GM12872 (cell line): ENCODE measurements around the gene GORASP1.

Experiments used
- CTCF ChIP-seq: IDR thresholded peaks from 3 replicates; pipeline ENCODE4 v1.5.1; 2011; ENCODE audit warnings: low read depth, mild to moderate bottlenecking, low read length, moderate library complexity; ENCODE audit not compliant: insufficient read depth

Gene GORASP1

GRCh38 chr3:39139442-39139841 is 32.0 kb upstream of the GORASP1 start:
- no peak for TF ChIP-seq CTCF

- TF ChIP-seq CTCF = no peak
Observed at GRCh38 chr3:39138804-39139415, 31.5 kb upstream of the GORASP1 start.

- no peak for TF ChIP-seq CTCF
Observed at GRCh38 chr3:39137991-39138803, 30.8 kb upstream of the GORASP1 start.

- no peak for TF ChIP-seq CTCF
Observed at GRCh38 chr3:39137435-39137936, 30.1 kb upstream of the GORASP1 start.

- TF ChIP-seq CTCF = no peak
Observed at GRCh38 chr3:39136533-39137434, 29.4 kb upstream of the GORASP1 start.

- TF ChIP-seq CTCF = no peak
Observed at GRCh38 chr3:39135170-39135805, 27.9 kb upstream of the GORASP1 start.
